Activated T-cell treated with anti-CD3 and anti-CD28 coated beads, Interleukin-2, amount 50 U/mL, for 48 hours (primary cell): ENCODE measurements around the gene TRRAP.

Experiments used
- DNase-seq, 2 experiments: peaks; one replicate each; pipeline ENCODE4 v3.0.0-alpha.2; 2020

Gene TRRAP

GRCh38 chr7:99008921-99009530 is 130.7 kb downstream of the TRRAP start:
- peak; percentile 7 to 13 for DNase-seq

- DNase-seq: peak in 1 of 2 experiments; percentile 8
These were observed 131.9 kb downstream of the TRRAP start for GRCh38 chr7:99010281-99010680.

- no peak for DNase-seq
These were observed 133.0 kb downstream of the TRRAP start for GRCh38 chr7:99011341-99011705.

- no peak for DNase-seq
These were observed 133.5 kb downstream of the TRRAP start for GRCh38 chr7:99011706-99012404.

GRCh38 chr7:99012722-99013121 is 134.4 kb downstream of the TRRAP start:
- no peak for DNase-seq

- DNase-seq: no peak
These were observed 135.2 kb downstream of the TRRAP start for GRCh38 chr7:99013266-99014112.

- no peak for DNase-seq
These were observed 136.0 kb downstream of the TRRAP start for GRCh38 chr7:99014113-99014985.

- DNase-seq: no peak
These were observed 137.9 kb downstream of the TRRAP start for GRCh38 chr7:99016196-99016595.

- no peak for DNase-seq
These were observed 141.4 kb downstream of the TRRAP start for GRCh38 chr7:99019523-99020412.

GRCh38 chr7:99020413-99020715 is 142.0 kb downstream of the TRRAP start:
- no peak for DNase-seq

GRCh38 chr7:99021941-99022560 is 143.7 kb downstream of the TRRAP start:
- no peak for DNase-seq

GRCh38 chr7:99024066-99024465 is 145.7 kb downstream of the TRRAP start:
- no peak for DNase-seq

- DNase-seq: no peak
These were observed 148.9 kb downstream of the TRRAP start for GRCh38 chr7:99027241-99027640.

GRCh38 chr7:99027841-99028240 is 149.5 kb downstream of the TRRAP start:
- no peak for DNase-seq

- DNase-seq: no peak
These were observed 150.1 kb downstream of the TRRAP start for GRCh38 chr7:99028261-99028973.

GRCh38 chr7:99029466-99030435 is 151.4 kb downstream of the TRRAP start:
- DNase-seq: no peak

- DNase-seq: no peak
These were observed 152.1 kb downstream of the TRRAP start for GRCh38 chr7:99030457-99030856.

- DNase-seq: no peak
These were observed 152.6 kb downstream of the TRRAP start for GRCh38 chr7:99030951-99031350.

- no peak for DNase-seq
These were observed 153.2 kb downstream of the TRRAP start for GRCh38 chr7:99031496-99031895.

- no peak for DNase-seq
These were observed 154.6 kb downstream of the TRRAP start for GRCh38 chr7:99032928-99033327.
